ENCODE results near the gene CREB5. TPM values are rescaled to one million over a fixed set of nuclear protein-coding genes. Genes with fewer than 3 reads are reported as not detected.

CREB5 gene
- total RNA-seq, 6 donors from 2014 or later: 8.3 to 34.6 (median 15.3) TPM

DNA sequence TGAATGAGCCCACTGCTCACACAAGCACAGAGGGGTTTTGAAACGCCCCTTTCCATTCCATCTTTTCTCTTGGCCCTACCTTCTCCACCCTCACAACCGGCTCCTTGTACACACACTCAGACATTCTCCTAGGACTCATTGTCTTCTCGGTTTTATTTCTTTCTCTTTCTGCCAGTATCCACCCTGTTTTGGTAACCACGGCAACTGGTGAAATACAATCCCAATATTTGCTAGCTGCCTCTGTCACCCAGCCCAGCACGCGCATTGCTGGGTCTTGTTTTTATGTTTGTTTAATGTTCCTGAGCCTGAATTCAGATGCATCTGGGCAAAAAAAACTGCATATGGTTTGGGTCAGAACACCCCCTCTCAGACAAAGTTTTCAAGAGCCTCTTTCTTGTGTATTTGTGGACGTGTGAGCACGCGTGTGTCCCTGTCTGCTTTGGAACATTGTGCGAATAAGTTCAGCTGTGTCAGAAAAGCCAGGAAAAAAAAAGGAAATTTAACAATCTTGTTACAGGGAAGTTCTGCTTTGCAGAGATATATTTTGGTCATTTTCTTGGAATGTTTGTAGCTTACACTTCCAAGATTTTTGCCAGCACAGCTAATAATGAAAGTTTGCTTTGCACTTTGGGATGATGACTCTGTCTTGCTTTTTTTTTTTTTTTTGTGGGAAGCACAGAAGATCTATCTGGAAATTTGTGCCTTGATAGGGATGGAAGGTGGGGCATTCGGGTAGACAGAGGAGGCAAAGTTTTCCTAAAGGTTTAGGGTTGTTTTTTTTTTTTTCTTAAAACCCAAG, 320.0 kb downstream of the CREB5 start:
- WGBS, 2 donors: 68 to 76% methylated on average over 11 of the region's 11 CpGs
- Histone ChIP-seq H3K27ac (no peak overlapping the region), H3K36me3 (no peaks in the 10 kb centered on the region), H3K9me3 (no peaks in the 10 kb centered on the region), H3K4me3 (no peak overlapping the region), H3K27me3 (no peaks in the 10 kb centered on the region), H3K4me1 (no peaks in the 10 kb centered on the region)
- TF ChIP-seq EP300 (IDR thresholded peaks at IDR 0.05) (no peak), POLR2A (IDR thresholded peaks at IDR 0.05) (no peak), POLR2AphosphoS5 (IDR thresholded peaks at IDR 0.05) (no peak)
- TF ChIP-seq, protein P1, sequence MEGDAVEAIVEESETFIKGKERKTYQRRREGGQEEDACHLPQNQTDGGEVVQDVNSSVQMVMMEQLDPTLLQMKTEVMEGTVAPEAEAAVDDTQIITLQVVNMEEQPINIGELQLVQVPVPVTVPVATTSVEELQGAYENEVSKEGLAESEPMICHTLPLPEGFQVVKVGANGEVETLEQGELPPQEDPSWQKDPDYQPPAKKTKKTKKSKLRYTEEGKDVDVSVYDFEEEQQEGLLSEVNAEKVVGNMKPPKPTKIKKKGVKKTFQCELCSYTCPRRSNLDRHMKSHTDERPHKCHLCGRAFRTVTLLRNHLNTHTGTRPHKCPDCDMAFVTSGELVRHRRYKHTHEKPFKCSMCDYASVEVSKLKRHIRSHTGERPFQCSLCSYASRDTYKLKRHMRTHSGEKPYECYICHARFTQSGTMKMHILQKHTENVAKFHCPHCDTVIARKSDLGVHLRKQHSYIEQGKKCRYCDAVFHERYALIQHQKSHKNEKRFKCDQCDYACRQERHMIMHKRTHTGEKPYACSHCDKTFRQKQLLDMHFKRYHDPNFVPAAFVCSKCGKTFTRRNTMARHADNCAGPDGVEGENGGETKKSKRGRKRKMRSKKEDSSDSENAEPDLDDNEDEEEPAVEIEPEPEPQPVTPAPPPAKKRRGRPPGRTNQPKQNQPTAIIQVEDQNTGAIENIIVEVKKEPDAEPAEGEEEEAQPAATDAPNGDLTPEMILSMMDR (IDR thresholded peaks at IDR 0.05): no peak
- ATAC-seq (ENCODE audit: low FRiP score in 2 of 2) (peak in 1 of 2 donors; percentile 90), DNase-seq (no peak)

DNA sequence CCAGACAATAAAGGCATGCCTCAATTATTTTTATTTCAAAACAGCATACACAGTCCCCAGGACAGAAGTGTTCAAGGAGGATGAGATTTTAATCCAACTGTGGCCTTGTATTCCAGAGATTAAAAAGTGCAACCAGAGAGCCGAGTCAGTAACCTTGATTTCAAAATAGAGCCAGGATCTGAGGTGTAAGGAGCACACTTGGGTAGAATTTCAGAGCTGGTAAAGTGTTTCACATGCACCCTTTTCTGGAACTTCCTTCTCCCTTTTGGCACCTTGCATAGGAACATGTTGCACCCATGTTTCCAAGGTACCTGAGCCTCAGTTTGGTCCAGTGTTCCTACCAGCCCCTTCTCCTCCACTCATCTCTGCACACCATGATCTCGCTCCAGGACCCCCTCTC, 320.7 kb downstream of the CREB5 start:
- no peak for ATAC-seq (ENCODE audit: low FRiP score in 2 of 2)
- H3K9me3 ChIP-seq: no peaks in the 10 kb centered on the region
- TF ChIP-seq POLR2A (IDR thresholded peaks at IDR 0.05) (no peak), EP300 (IDR thresholded peaks at IDR 0.05) (no peak)
- no peaks in the 10 kb centered on the region for H3K36me3 ChIP-seq
- H3K4me3 ChIP-seq: no peak overlapping the region
- WGBS, 2 donors: 70 to 74% methylated on average over 2 of the region's 2 CpGs
- H3K27ac ChIP-seq: no peak overlapping the region
- no peak for DNase-seq
- no peaks in the 10 kb centered on the region for H3K4me1 ChIP-seq
- H3K27me3 ChIP-seq: no peaks in the 10 kb centered on the region

DNA sequence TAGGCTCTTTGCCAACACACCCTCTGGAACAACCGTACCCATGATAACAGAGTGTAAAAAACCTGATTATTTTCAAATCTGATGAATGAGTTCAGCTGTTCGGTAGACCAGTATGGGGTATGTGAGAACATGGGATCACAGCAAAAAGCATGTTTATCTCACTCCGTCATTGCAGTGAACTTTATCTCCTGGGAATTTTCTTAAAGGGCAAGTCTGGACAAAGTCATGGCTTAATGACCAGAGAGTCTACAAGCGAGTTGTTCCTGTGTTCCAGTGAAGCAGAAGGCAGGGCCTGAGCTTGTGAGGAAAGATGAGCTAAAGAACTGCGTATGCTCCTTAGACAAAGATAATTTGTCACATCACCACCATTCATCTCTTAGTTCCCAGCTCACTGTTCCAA, 326.1 kb downstream of the CREB5 start:
- ATAC-seq (ENCODE audit: low FRiP score in 2 of 2) (peak in 1 of 2 donors; percentile 89), DNase-seq (no peak)
- H3K27ac ChIP-seq: no peak overlapping the region
- no peak overlapping the region for H3K4me3 ChIP-seq
- WGBS, 2 donors: 77 to 86% methylated on average over 5 of the region's 5 CpGs
- TF ChIP-seq, protein P1 (IDR thresholded peaks at IDR 0.05): no peak
- TF ChIP-seq EP300 (IDR thresholded peaks at IDR 0.05) (no peak), POLR2A (IDR thresholded peaks at IDR 0.05) (no peak)
- no peaks in the 10 kb centered on the region for H3K4me1 ChIP-seq
- H3K9me3 ChIP-seq: no peaks in the 10 kb centered on the region
- H3K27me3 ChIP-seq: no peaks in the 10 kb centered on the region
- H3K36me3 ChIP-seq: no peaks in the 10 kb centered on the region

DNA sequence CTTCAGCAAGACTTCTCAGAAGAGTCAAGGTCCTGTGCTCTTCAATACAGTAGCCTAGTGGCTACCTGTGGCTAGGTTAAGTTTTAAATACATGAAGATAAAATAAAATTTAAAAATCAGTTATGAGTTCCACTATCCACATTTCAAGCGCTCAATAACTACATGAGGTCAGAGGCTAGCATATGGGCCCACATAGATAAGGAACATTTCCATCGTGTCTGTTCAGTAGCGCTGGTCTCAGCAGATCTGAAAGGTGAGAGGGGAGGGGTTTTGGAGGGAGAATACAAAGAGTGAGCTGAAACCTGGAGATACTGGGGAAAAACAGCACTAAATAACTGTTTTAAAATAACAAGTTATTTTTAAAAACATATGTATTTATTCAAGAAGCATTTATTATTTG, 326.8 kb downstream of the CREB5 start:
- DNase-seq: no peak
- TF ChIP-seq, protein P1 (IDR thresholded peaks at IDR 0.05): no peak
- TF ChIP-seq POLR2AphosphoS5 (IDR thresholded peaks at IDR 0.05) (no peak), POLR2A (IDR thresholded peaks at IDR 0.05) (no peak), EP300 (IDR thresholded peaks at IDR 0.05) (no peak)
- Histone ChIP-seq H3K4me3 (no peak overlapping the region), H3K36me3 (no peaks in the 10 kb centered on the region), H3K4me1 (no peaks in the 10 kb centered on the region), H3K9me3 (no peaks in the 10 kb centered on the region), H3K27ac (no peak overlapping the region), H3K27me3 (no peaks in the 10 kb centered on the region)
- no peak for ATAC-seq (ENCODE audit: low FRiP score in 2 of 2)
- 89 to 94% methylated on average over 3 of the region's 3 CpGs for WGBS, 2 donors

DNA sequence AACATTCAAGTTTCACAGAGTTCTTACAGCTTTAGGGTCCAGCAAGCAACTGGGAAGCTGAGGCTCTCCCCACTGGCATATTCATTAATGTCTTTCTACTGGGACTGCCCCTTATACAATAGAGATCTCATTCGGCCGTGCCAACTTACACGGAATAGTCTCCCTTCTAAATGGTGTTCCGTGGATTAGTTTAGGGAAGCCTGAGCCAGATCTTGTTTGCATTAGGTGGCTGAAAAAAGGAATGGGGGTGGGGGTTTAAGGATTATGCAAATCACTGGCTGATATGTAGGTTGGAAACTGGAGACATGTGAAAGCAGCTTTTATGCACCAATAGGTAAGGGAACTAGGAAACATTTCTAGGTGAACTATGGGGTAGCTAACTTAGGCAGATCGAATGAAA, 327.5 kb downstream of the CREB5 start:
- DNase-seq (no peak), ATAC-seq (ENCODE audit: low FRiP score in 2 of 2) (no peak)
- Histone ChIP-seq H3K4me3 (no peak overlapping the region), H3K9me3 (no peaks in the 10 kb centered on the region), H3K27ac (no peak overlapping the region), H3K36me3 (no peaks in the 10 kb centered on the region), H3K4me1 (no peaks in the 10 kb centered on the region), H3K27me3 (no peaks in the 10 kb centered on the region)
- 57 to 74% methylated on average over 5 of the region's 5 CpGs for WGBS, 2 donors
- TF ChIP-seq EP300 (IDR thresholded peaks at IDR 0.05) (no peak), POLR2A (IDR thresholded peaks at IDR 0.05) (no peak), POLR2AphosphoS5 (IDR thresholded peaks at IDR 0.05) (no peak)
- TF ChIP-seq, protein P1 (IDR thresholded peaks at IDR 0.05): no peak
